Middle frontal gyrus (tissue), 1 donor: ENCODE measurements around the gene MRPL54.

Experiments used
- DNase-seq: peaks from one replicate; pipeline ENCODE4 v3.0.0-alpha.2; 2015; ENCODE audit warnings: low spot score; ENCODE audit errors: extremely low spot score

MRPL54 gene

DNA sequence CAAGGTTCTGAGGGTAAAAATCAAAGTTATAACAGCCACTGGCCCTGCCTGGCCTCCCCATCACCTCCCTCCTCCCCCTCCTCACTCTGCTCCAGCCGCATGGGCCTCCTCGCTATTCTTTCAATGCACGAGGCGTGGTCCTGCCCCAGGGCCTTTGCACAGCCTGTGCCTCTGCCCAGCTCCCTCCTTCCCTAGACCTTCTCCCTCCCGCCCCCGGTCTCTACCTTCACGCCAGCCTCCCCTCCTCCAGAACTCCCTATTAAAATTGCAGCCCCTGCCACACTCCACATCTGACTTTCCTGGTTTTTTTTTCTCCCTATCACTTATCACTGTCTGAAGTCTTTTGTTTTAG, 6.2 kb downstream of the MRPL54 start:
- DNase-seq = no peak

DNA sequence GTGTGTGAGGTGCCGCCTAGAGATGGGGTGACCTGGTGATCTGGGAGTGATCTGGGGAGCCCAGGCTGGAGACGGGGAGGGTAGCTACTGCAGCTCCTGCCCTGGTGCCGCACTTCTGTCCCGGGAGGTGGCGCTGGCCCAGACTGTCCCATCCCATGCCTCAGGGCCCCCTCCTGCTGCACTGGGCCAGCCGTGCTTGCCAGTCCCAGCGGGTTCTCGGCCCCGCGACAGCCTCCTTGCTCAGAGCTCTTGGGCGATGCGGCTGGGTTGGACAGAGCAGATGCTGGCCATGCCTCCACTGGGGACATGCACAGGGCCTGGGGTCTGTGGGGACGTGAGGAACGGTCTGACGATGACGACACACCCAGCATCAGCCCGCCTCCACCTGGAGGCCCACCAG, 7.0 kb downstream of the MRPL54 start:
- DNase-seq = no peak

DNA sequence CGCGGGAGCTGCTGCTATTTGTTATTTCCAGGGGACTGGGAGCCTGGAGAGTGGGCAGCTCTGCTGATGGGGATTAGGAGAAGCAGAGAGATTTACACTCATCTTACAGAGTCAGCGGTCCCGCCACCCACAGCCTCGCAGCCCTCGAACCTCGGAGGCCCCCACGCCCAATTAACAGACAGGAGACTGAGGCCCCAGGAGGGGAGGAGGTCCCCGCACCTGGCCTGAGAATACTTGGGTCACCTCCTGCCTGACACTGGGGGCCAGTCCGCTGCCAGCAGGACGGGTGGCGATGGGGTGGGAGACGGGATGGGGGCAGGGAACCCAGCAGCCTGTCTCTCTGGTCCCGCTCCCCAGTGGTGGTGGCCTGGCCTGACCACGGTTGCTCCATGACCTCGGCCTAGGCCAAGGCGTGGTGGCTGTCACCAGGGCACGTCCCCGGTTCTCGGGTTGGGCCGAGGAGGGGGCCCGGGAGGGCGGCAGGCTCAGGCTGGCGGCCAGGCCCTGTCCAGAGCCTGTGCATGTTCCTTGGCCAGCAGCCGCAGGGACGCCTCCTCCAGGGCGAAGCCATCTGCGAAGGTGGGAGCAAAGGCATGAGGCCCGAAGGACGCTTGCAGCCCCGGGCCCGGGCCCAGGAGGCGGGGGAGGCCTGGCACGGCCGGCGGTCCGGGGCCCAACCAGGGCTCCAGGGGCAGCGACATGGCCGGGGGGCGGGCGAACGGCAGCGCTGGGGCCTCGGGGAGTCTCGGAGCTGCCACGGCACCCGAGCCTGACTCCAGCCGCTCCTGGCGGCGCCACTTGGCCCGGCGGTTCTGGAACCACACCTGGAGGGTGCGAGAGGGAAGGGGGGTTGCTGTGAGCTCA, 7.9 kb downstream of the MRPL54 start:
- no peak for DNase-seq

DNA sequence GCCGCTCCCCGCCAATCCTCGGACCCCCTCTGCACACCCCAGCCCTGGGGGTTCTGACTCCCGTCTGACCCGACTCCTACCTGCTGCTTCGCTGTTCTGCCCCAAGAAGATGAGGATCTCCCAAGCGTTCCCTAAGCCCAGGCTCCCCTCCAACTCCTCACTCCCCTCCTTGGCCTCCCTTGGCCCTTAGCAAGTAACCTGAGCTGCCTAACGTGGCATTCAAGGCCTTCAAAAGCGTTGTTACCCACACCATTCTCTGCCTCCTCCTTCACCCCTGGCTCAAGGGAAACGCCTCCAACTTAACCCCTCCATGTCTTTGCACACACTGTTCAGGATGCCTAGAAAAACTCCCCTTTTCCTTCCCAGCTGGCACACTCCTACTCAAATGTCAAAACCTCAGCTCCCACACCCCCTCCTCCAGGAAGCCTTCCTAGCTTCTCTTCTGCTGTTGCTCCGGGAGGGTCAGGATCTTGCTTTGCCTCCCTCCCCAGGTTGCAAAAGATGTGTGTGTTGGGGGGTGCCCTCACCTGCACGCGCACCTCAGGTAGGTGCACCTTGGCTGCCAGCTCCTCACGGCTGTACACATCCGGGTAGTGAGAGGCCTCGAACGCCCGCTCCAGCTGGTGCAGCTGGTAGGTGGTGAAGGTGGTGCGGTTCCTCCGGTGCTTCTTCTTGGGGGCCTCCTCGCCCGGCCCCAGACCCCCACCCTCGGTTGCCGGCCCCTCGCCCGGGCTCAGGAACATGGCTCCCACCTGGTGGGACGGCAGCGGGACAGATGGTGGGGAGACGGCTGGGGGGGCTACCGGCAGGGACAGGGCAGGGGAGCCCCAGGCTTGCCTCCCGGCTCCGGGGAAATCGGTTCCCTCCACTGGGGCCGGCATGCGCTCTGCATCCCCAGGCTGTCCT, 8.8 kb downstream of the MRPL54 start:
- DNase-seq = no peak

DNA sequence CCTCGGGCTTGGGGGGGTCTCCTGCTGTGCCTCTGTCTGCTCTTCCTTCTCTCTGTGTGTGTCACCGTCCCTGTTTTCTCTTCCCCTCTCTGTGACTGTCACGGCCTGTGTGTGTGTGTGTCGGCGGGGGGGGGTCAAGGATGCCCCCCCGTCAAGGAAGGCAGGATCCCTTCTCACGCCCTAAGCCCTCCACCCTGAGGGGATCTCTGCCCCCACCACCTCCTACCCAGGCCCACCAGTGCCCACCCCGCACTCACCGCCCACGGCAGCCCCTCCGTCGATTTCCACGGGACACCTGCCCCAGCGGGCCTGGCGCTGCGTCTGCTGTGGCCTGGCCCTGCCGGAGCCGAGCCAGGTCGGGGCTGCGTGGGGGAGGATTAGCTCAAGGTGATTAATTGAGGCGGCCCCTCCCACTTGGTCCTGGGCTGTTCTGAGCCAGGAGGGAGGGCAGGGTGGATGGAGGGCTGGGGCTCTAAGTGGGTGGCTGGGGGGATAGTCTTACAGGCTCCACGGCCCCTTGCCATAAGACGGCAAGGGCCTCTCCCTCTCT, 9.5 kb downstream of the MRPL54 start, which contains the start of gene RAX2:
RAX2 (minus strand) TSS at position 323 of the 550 bp plus-strand sequence. CDS start 486 bp downstream, outside the sequence.
- no peak for DNase-seq

DNA sequence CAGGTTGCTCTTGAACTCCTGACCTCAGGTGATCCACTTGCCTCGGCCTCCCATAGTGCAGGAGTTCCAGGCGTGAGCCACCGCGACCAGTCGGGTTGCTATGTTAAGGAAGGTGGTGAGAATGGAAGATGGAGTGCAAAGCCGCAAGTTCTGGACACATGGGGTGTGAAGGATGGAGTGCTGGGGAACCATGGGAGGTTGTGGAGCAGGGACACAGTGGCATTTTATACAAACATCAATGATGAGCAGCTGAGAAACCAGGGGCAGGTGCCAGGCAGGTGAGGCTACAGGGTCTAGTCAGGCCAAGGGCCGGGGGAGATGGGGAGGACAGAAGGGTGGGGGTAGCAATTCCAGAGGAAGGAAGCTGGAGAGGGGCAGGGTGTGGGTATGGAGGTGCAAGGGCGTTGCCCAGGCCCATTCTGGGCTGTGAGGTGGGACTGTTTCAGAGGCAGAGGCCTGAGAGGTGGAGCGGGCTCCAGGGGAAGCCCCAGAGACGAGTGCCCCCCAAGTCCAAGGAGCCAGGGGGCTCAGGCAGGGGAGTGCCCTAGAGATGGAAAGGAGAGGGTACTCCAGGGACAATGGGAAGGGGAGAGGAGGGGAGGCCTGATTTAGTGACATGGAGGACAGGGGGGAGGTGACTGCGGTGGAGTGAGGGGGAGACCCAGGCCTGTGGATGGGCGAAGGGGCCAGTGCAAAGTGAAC, 11.5 kb downstream of the MRPL54 start:
- no peak for DNase-seq

DNA sequence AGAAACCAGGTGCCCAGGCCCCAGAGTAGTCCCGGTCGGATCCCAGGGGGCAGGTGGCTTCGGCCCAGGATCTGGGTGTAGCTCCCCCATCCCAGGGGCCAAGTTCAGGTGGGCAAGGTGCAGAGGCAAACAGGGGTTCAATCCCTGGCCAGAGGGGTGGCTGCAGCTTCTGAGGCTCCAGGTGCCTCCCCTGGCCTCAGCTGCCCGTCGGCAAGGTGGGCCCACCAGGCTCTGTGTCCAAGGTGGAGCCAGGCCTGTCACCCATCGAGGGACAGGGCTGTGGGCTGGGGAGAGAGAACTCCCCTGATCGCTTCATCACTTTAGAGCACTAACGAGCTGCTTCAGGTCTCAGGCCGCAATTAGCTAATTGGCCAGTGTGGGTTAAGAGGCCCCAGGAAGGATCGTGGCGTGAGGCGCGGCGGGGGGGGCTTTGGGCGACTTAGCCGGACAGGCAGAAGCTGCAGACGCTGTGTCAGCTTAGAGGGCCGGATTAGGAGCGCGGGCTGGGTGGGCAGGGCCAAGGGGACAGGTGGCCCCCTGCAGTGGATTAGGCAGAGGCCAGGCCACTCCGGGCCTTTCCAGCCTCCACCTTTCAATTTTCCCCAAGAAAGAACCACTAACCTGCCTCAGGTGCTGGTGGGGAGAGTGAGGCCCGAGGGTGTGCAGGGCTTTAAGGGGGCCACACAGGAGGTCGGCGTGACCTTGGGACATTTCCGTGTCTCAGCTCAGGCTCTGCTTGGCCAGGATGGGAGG, 12.3 kb downstream of the MRPL54 start:
- DNase-seq = no peak

DNA sequence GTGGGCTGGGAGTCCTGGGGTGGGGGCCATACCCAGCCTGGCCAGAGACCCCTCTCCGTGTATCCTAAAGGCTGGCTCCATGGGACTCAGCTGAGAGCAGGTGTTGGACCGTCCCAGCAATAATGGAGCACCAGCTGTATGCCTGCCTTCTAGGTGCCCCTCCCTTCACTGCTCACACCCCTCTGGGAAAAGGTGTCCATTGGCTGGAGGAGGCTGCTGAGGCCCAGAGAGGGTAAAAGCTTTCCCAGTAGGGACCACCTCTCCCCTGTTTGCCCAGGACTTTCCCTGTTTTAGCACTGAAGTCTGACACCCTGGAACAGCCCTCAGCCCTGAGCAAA, 12.9 kb downstream of the MRPL54 start:
- DNase-seq = no peak

DNA sequence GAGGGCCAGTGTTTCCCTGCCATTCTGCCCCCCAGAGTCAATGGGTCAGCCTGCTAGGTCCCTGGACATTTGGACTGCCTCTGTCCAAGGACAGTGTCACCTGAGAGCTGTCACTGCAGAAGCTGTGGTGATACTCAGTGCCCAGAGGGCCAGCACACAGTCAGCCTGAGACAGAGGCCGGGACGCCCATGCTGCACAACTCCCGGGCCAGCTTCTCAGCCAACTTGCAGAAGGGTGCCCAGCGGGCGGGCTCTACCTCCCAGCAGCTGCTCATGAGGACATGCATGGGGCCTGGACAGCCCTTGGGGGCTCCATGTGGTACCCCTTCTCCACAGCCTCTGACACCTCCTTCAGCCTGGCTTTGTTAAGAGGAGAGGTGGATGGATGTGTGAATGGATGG, 13.3 kb downstream of the MRPL54 start:
- no peak for DNase-seq

DNA sequence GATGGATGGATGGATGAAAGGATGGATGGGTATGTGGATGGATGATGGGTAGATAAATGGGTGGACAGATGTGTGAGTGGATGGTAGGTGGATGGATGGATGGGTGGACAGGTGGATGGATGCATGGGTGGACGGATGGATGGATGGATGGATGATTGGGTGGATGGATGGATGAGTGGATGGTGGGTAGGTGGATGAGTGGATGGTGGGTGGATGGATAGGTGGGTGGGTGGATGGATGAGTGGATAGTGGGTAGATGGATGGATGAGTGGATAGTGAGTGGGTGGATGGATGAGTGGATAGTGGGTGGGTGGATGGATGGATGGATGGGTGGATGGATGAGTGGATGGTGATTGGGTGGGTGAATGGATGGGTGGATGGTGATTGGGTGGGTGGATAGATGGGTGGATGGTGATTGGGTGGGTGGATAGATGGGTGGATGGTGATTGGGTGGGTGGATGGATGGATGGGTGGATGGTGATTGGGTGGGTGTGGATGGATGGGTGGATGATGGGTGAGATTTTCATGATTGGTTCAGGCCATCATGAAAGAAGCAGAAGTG, 14.1 kb downstream of the MRPL54 start:
- DNase-seq = no peak

DNA sequence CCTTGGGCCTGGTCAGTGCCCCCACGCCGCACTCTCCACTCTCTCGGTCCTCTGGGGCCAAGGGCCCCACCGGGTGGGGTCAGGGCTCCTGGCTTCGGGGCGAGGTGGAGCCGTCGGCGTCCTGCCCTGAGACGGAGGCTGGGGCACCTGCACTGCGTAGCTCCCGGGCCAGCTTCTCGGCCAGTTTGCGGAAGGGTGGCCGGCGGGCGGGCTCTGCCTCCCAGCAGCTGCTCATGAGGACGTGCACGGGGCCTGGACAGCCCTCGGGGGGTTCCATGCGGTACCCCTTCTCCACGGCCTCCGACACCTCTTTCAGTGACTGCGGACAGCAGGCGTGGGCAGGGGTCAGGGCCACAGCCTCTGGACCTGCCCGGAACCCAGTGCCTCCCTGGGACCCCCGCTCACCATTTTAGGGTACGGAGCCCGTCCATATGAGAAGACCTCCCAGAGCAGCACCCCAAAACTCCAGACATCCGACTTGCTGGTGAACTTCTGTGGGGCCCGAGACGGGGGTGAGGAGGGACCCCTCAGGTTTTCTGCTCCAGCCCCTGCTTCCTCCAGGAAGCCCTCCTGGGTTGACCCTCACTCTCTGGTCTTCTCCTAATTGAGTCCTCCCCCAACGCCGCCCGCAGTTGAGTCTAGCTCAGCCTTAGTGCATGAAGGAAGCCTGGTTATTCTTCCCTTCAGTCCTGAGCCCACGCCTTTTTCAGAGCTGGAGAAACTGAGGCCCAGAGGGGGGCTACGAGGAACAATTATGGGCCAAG, 15.8 kb downstream of the MRPL54 start:
- no peak for DNase-seq

DNA sequence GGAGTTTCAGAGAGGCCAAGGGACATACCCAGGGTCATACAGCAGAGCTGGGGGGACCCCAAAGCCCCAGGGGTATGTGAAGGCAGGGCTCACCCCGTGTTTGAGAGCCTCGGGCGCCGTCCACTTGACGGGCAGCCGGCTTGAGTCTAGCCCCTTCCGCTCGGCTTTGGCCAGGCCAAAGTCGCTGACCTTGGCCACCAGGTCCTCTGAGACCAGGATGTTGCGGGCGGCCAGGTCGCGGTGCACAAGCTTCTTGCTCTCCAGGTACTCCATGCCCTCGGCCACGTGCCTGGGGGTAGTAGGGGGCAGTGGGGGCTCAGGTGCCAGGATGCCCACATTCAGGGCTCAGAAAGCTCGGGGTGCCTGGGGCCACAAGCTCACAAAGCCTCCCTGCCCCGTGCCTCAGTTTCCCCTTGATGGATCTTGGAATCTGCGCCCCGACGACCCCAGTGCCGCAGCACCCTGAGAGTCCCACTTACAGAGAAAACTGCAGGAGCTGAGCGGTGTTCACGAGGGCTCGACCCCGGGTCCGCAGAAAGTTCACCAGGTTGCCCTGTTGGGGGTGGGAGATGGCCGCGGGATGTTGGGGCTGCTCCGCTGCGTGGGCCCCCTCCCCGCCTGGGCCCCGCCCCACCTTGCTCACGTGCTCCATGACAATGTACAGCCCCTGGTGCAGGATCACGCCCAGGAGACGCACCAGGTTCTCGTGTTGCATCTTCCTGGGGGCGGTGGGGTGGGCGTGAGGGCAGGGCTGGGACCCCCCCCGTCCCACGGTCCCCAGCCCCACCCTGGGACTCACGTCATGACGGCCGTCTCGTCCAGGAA, 16.6 kb downstream of the MRPL54 start:
- no peak for DNase-seq

DNA sequence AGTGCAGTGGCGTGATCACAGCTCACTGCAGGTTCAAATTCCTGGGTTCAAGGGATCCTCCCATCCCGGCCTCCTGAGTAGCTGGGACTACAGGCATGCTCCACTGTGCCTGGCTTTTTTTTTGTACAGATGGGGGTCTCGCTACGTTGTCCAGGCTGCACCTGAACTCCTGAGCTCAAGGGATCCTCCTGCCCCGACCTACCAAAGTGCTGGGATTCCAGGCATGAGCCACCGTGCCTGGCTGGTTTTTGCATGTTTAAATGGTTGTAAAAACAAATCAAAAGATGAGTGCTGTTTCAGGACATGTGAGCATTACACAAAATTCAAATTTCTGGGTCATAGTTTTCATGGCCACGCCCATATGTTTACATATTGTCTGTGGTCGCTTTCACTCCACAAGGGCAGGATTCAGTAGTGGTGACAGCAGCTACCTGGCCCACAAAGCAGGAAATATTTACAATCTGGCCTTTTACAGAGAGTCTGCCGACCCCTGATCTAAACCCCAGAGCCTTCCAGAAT, 18.4 kb downstream of the MRPL54 start:
- no peak for DNase-seq

DNA sequence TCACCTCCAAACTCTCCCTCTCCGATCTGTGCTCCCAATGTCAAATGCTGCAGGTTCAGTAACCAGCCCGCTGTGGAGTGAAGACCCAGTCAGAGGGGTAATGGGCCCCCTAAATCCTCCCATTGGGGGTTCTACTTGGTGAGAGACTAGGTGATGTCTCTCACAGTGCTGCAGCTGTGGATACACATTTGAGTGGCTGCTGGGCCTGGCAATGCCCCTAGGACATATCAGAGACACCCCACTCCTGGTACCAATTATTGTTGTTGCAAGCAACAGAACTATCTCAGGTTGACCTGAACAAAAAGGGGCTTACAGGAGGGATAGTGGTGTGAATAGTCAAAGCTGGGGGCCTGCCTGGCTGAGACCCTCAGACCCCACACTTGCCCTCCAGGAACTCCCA, 19.1 kb downstream of the MRPL54 start:
- no peak for DNase-seq

DNA sequence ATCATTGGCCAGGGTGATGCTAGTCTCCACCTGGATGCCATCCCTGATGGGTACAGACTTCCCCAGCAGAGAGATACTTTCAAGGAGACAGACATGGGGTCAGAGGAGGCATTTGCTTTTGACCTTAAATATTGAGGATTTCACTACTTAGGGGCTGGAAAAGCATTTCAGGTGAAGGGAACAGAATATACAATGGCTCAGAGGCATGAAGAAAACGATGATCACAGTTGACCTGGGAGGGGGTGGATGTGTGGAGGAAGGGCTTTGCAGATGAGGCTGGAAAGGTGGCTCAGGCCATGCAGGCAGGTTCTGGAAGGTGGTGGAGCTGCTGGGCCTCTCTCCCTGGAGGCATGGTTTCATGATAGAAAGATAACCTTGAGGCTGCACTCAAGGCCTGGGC, 19.8 kb downstream of the MRPL54 start:
- no peak for DNase-seq

DNA sequence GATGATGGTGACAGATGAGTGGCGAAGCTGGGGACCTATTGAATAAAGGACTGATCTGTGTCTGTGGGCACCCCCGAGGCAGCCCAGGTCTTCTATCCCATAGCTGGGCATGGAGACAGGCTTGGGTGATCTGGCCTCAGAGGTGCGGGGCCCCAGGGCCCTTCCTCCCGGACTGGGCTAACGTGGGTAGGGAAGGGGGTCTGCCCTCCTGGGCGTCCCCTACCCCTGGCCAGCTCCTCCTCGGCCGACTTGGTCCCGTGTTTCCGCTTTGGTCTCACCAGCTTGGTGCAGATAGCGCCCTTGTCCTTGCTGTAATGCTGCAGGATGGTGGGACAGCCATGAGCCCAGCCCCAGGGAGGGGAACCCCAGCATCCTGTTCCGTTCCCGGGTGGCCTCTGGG, 20.4 kb downstream of the MRPL54 start:
- DNase-seq = no peak

DNA sequence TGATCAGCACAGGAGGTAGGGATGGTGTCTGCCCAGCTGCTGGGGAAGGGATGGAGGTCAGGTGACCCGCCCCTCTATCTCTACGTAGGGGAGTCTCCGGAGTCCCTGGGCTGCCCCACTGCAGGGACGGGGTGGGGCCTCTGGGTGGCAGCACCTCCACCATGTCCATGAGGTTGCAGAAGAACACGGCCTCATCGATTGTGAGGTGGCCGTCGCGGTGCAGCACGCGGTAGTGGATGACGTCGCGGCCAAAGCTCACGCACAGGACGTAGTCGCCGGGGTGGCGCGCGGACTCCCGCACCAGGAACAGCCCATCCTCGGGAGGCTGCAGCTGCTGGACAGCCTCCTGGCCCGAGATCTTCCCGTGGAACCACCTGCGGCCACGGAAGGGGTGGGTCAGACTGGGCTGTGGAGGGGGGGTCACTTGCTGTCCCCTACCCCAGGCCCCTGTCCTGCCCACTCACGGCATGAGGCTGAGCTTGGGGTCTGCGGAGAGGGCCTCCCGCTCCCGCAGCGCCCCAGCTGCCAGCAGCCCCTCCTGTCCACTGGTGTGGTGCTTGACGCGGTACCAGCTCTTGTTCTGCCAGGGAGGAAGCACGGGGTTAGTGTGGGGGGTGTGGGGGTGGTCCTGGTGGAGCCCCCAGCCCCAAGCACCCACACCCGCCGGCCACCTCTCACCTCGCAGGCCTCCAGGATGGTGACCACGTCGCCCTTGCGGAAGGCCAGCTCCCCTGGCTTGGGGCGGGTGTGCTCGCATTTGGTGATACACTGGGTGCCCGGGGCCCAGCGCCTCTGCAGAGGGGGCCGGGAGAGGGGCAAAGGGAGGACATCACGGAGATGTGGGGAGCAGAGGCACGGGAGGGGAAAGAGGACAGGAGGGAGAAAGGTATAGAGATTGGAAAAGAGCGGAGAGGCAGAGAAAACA, 21.4 kb downstream of the MRPL54 start:
- no peak for DNase-seq
